GM19099 (cell line): ENCODE data around the gene KMT5B.

Experiments
- POLR2A ChIP-seq: IDR thresholded peaks from 3 replicates; pipeline ENCODE4 v1.6.1; 2011; ENCODE audit warnings: low read depth; ENCODE audit not compliant: insufficient read length; ENCODE audit errors: extremely low read depth

The KMT5B gene

DNA sequence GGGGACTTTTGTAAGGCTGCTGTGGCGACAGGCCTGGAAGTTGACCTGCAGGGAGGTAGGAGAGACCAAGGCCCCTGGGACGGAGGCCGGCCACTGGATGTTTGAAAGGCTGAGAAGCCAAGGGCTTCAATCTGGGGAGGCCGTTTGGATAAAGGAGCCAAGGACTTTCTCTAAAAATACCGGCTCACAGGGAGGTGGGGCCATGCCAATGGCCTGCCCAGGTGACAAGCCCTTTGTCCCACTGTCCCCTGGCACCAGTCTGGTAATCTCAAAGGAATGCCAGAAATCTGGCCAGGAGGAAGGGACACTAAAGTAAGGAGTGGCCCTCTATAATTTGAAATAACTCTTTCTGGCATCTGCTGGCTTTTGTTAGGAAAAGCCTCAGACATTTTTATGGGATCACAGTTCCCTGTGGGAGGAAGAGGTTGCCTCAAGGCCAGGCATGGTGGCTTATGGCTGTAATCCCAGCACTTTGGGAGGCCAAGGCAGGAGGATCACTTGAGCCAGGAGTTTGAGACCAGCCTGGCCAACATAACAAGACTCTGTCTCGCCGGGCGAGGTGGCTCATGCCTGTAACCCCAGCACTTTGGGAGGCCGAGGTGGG is 90.1 kb downstream of the KMT5B start:
- no peak for TF ChIP-seq POLR2A

DNA sequence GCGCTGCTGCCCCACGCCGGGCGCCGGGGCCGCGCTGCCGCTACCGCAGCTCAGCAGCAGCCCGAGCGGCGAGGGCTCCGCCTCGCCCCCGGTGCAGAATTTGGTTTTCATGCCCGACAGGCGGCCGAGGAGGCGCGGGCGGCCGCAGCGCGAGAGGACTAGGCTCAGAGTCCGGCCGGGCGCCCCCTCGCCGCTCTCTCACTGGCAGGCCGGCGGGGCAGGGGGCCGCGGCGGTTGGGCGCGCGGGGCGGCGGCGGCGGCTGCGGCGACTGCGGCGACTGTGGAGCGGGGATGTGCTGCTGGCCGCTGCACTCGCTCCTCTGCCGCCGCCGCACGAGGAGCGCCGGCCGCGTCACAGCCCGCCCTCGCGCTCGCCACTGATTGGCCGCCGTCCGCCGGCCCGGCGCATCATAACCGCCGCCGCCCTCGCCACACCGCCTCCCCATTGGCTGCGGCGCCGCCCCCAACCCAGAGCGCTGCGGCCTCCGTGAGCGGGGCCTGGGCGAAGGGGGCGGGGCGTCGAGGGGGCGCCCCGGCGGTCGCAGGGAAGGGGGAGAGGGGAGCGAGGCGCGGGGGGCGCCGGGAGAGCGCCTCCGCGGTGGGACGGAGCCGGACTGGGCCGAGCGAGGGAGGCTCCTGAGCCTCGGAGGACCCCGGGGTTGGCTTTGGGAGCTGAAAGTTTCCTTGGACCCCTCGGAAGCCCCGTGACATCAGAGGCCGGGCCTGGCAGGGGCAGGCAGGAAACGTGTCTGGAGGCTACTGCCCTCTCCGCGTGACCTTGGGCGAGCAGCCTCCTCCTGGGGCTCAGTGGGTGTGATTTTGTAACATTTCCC is 91.8 kb downstream of the KMT5B start, which contains the start of gene CHKA:
Gene CHKA (minus strand): TSS at position 322 of the 833 bp plus-strand sequence. CDS start 211 bp downstream, at position 111.
- peak; percentile 65 for TF ChIP-seq POLR2A

DNA sequence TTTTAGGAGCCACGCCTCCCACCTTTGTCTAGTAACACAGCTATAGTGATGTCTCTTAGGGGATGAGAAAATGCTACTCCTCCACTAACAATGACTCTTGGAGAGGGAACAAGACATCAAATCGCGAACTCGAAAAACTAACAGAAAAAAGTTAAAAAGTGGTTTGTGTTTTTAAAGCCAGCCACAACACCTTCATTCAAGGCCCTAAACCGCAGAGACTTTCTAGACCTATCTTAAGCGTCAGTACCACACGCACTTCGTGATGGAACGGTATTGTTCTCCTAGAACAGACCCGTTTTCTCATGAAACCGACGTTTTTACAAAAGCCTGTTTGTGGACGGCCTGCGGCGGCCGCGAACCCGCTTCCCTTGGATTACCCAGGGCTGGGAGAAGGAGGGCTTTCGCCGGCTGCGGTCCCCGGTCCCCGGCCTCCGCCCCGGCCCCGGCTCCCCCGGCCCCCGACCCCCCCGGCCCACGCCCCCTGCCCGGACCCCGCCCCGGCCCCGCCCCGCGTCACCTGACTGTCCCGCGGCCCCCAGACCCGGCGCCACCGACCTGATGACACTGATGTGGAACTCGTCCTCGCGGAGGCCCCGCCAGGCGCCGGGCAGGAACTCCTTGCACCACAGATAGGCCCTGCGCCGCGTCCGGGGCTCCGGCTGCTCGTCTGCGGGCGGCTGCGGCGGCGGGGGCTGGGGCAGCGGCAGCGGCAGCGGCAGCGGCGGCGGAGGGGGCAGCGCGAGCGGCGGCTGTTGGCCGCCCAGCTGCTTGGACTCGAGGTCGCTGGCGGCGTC is 92.6 kb downstream of the KMT5B start:
- TF ChIP-seq POLR2A: no peak

DNA sequence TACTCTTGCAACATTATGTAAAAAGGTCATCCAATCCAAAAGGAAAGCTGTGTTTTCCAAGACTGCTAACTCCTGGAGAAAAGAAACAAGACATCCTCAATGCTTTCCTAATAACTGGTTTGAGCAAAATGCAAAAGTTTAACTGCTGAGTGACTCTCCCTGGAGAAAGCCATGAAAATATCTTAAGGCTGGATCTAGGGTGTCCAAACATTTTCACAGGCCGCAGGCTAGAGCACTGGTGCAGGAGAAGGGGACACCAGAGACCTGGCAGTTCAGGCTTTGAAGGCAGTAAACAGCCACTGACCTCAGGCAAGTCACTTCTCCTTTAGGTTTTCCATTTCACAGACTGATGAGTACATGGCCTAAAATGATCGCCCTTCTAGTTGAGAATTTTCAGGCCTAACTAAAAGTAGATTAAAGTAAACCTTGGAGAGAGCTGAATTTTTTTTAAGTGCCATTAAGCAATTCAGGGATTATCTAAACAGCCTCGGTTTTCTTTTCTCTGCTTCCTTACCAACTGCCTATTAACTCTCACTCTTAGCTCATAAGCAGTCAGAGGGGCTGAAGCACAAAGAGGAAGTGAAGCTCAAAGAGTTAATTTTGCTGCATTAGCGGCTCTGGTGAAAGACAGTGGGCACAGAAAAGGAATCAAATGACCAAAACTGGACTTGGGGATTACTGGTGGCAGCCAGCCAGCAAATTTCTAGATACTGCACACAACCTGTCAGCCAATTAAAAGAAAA is 94.2 kb downstream of the KMT5B start:
- TF ChIP-seq POLR2A: no peak

DNA sequence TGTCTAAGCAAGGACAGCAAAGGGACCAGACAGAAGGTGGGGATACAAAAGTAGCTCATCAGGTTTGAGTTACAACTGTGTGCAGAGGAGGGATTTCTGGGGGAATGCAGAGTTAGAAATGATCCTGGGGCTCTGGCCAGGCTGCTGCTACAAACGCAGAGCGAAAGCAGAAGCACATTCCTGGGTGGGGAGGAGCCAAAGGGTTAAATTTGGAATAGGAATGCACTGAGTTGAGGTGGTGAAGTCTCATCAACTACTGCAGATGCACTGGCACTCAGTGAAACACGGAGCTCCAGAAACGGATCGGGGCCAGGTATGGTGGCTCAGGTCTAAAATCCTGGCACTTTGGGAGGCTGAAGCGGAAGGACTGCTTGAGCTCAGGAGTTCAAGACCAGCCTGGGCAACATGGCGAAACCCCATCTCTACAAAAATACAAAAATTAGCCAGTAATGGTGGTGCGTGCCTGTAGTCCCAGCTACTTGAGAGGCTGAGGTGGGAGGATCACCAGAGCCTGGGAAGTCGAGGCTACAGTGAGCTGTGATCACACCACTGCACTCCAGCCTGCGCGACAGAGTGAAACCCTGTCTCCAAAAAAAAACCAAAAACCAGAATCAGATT is 95.1 kb downstream of the KMT5B start:
- TF ChIP-seq POLR2A: no peak

DNA sequence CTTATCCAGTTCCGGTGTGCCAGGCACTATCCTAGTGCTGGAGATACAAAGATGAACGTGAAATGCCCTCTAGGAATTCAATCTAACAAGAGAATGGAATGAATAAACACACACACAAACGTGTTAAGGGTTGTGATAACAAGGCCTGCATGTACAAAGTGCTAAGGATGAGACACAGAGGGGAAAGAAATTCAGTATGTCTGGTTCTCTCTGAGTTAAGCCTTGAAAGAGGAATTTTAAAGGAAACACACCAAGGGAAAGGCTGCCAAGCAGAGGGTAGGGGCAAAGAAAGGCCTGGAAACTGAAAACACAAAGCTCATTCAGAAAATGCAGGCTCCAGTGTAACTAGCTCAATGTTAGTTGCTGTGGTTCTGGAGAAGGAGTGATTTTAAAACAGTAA is 96.1 kb downstream of the KMT5B start:
- no peak for TF ChIP-seq POLR2A

DNA sequence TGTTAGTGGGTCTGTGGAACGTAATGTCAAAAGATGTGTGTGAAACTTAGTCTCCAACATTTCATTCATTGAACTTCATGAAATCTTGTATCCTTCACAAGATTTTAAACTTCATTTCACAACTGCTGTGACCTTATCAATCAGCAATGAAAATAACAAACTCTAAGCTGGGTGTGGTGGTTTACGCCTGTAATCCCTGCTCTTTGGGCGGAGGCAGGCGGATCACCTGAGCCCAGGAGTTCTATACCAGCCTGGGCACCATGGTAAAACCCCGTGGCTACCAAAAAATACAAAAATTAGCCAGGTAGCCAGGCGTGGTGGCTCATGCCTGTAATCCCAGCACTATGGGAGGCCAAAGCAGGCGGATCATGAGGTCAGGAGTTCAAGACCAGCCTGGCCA is 97.0 kb downstream of the KMT5B start:
- no peak for TF ChIP-seq POLR2A

DNA sequence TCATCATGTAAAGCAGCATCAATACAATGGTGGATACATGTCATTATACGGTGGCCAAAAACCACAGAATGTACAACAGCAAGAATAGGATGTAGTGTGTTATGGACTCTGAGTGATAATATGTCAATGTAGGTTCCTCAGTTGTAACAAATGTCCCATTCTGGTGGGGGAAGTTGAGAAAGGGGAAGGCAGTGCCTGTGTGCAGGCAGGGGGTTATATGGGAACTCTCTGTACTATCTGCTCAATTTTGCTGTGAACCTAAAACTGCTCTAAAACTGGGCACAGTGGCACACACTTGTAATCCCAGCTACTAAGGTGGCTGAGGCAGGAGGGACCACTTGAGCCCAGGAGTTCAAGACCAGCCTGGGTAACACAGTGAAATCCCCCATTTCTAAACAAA is 97.8 kb downstream of the KMT5B start:
- no peak for TF ChIP-seq POLR2A

DNA sequence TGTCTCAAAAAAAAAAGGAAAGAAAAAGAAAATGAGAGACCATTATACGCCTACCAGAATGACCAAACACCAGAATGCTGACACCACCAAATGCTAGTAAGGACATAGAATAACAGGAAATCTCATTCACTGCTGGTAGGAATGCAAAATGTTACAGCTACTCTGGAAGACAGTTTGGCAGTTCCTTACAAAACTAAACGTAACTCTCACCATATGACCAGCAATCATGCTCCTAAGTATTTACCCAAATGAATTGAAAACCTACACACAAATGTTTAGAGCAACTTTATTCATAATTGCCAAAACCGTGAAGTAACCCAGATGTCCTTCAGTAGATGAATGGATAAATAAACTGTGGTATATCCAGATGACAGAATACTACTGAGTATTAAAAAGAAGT is 99.1 kb downstream of the KMT5B start:
- TF ChIP-seq POLR2A: no peak

DNA sequence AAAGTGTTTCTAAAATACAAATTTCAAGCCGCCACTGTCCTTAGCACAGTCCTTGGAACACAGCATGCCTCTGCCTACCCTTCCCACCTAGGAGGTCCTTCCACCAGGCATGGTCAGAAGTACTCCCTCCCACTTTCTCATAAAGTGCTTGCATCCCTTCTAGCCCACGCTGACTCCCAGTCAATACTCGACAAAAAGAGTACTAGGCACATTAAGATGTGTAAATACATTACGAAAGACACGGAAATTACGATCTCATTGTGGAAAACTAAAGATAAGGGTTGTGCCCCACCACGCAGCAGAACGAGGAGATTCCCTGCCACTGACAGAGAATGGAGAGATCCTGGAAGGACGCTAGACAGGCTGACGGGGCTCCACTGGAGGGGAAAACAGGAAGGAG is 105.4 kb downstream of the KMT5B start:
- TF ChIP-seq POLR2A: no peak

DNA sequence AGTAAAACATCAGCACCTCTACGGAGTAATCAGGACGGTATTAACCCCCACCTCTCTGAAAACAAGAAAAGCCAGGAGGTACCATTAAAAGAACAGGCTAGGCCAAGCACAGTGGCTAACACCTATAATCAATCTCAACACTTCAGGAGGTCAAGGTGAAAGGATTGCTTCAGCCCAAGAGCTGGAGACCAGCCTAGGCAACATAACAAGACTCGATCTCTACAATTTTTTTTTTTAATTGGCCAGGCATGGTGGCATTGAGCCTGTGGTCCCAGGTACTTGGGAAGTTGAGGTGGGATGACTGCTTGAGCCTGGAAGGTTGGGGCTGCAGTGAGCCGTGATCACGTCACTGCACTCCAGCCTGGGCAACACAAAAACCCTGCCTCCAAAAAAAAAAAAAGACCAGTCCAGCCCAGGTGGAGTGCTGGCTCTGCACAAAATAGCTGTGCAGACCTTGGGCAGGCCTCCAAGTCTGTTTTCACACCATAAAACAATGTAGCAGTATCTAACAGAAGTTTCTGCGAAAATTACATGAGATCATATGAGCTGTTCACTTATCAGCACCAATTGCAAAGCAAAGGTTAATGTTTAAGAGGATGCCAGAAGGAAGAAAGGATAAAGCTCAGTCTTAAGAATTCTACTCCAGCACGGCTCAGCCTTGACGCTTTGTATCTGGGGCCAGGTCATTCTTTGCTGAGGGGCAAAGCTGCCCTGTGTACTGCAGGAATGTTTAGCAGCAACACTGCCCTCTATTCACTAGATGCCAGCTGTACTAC is 106.7 kb downstream of the KMT5B start:
- no peak for TF ChIP-seq POLR2A
